WTC11 (cell line): ENCODE measurements around the gene NOD1. TPM values are rescaled to one million over a fixed set of nuclear protein-coding genes. Genes with fewer than 3 reads are reported as not detected.

Experiments
- ATAC-seq: fragments of 200-7000 bp; cut with Tn5 transposase; 2 replicates; pipeline ENCODE4 v1.10.0; 2021; ENCODE audit warnings: mild to moderate bottlenecking, moderate library complexity
- CTCF ChIA-PET: fragments of 300-600 bp; sonication (Branson Sonifier 250); formaldehyde crosslinking; loops from one replicate; lab custom pipeline; 2021; ENCODE audit warnings: antibody characterized with exemption; lab: Charles Lee
- POLR2A ChIA-PET: fragments of 350-600 bp; sonication (Branson Sonifier 250); formaldehyde crosslinking; loops from one replicate; lab custom pipeline; 2021; ENCODE audit warnings: antibody characterized with exemption; lab: Charles Lee
- DNase-seq: peaks from one replicate; pipeline ENCODE4 v3.0.0; 2021; ENCODE audit warnings: low spot score
- H3K27ac Mint-ChIP-seq: 2 replicates; pipeline ENCODE4 v1.8.0; 2021; ENCODE audit warnings: mixed read lengths
- H3K27me3 Mint-ChIP-seq: 2 replicates; pipeline ENCODE4 v1.8.0; 2021; ENCODE audit warnings: low read depth, mild to moderate bottlenecking, moderate library complexity, mixed read lengths
- H3K36me3 Mint-ChIP-seq: 2 replicates; pipeline ENCODE4 v1.8.0; 2021; ENCODE audit warnings: mixed read lengths
- H3K4me1 Mint-ChIP-seq: 2 replicates; pipeline ENCODE4 v1.8.0; 2022; ENCODE audit warnings: mixed read lengths
- H3K4me3 Mint-ChIP-seq: 2 replicates; pipeline ENCODE4 v1.8.0; 2021; ENCODE audit warnings: mild to moderate bottlenecking, moderate library complexity, mixed read lengths
- H3K9me3 Mint-ChIP-seq: 2 replicates; pipeline ENCODE4 v1.8.0; 2021; ENCODE audit warnings: mixed read lengths
- ATF6 ChIP-seq: sonication (generic); formaldehyde crosslinking; IDR thresholded peaks from 2 replicates; pipeline ENCODE4 v1.8.1; 2023; ENCODE audit warnings: mild to moderate bottlenecking, missing genetic modification reagents
- CDX4 ChIP-seq: fragments of 250-450 bp; sonication (Bioruptor Pico); IDR thresholded peaks from 2 replicates; pipeline ENCODE4 v1.9.0; 2021; ENCODE audit warnings: moderate library complexity, mild to moderate bottlenecking, inconsistent platforms, borderline replicate concordance
- ELF4 ChIP-seq: sonication (generic); formaldehyde crosslinking; IDR thresholded peaks from 2 replicates; pipeline ENCODE4 v1.8.1; 2022; ENCODE audit warnings: low read depth, mild to moderate bottlenecking, moderate library complexity, missing genetic modification reagents
- FOXJ3 ChIP-seq: sonication (generic); formaldehyde crosslinking; IDR thresholded peaks from 2 replicates; pipeline ENCODE4 v1.9.0; 2021; ENCODE audit warnings: missing genetic modification reagents, mild to moderate bottlenecking, borderline replicate concordance
- IRF1 ChIP-seq: sonication (generic); formaldehyde crosslinking; IDR thresholded peaks from 2 replicates; pipeline ENCODE4 v1.8.0; 2023; ENCODE audit warnings: missing genetic modification reagents
- JAZF1 ChIP-seq: fragments of 250-450 bp; sonication (Bioruptor Pico); IDR thresholded peaks from 2 replicates; pipeline ENCODE4 v1.9.0; 2021; ENCODE audit warnings: moderate library complexity, mild to moderate bottlenecking, inconsistent platforms
- NFYB ChIP-seq: sonication (generic); formaldehyde crosslinking; conservative IDR thresholded peaks from 2 replicates; pipeline ENCODE4 v1.8.0; 2022; ENCODE audit warnings: low read depth, missing genetic modification reagents
- OVOL2 ChIP-seq: fragments of 250-450 bp; sonication (Bioruptor Pico); IDR thresholded peaks from 2 replicates; pipeline ENCODE4 v1.9.0; 2021; ENCODE audit warnings: mild to moderate bottlenecking, borderline replicate concordance
- PREB ChIP-seq: sonication (generic); formaldehyde crosslinking; IDR thresholded peaks from 2 replicates; pipeline ENCODE4 v1.8.1; 2022; ENCODE audit warnings: mild to moderate bottlenecking, missing genetic modification reagents, moderate library complexity, borderline replicate concordance
- USF1 ChIP-seq: sonication (generic); formaldehyde crosslinking; IDR thresholded peaks from 2 replicates; pipeline ENCODE4 v1.8.0; 2022; ENCODE audit warnings: mild to moderate bottlenecking, missing genetic modification reagents
- ZMAT4 ChIP-seq: fragments of 250-450 bp; sonication (Bioruptor Pico); IDR thresholded peaks from 2 replicates; pipeline ENCODE4 v1.9.0; 2021; ENCODE audit warnings: mild to moderate bottlenecking
- ZNF219 ChIP-seq: sonication (generic); formaldehyde crosslinking; IDR thresholded peaks from 2 replicates; pipeline ENCODE4 v1.8.0; 2023; ENCODE audit warnings: missing genetic modification reagents, mild to moderate bottlenecking, borderline replicate concordance
- ZNF263 ChIP-seq: sonication (generic); formaldehyde crosslinking; IDR thresholded peaks from 2 replicates; pipeline ENCODE4 v1.8.1; 2022; ENCODE audit warnings: low read depth, mild to moderate bottlenecking, moderate library complexity, missing genetic modification reagents
- ZNF317 ChIP-seq: sonication (generic); formaldehyde crosslinking; IDR thresholded peaks from 2 replicates; pipeline ENCODE4 v1.8.1; 2023; ENCODE audit warnings: low read depth, mild to moderate bottlenecking, moderate library complexity, missing genetic modification reagents, borderline replicate concordance
- total RNA-seq: library from RNA; stranded (reverse); gene quantifications from 3 replicates; pipeline ENCODE4 v1.2.3, GENCODE V29; 2021

The NOD1 gene
- total RNA-seq, 1 experiment from 2014 or later, result 6.4 TPM

- Mint-ChIP-seq H3K9me3 (peaks cover 19% of the 10 kb centered on the region), H3K4me3 (no peak overlapping the region), H3K36me3 (peaks cover 25% of the 10 kb centered on the region), H3K4me1 (peaks cover 33% of the 10 kb centered on the region), H3K27me3 (no peaks in the 10 kb centered on the region; the same call in 1 of the 2 replicates), H3K27ac (no peak overlapping the region)
- no peak for TF ChIP-seq ZNF317 (CRISPR knock-in tag)
- no peak for TF ChIP-seq PREB (CRISPR knock-in tag)
- TF ChIP-seq ZNF219 (CRISPR knock-in tag), result no peak
- TF ChIP-seq IRF1 (CRISPR knock-in tag), result no peak
- no peak for TF ChIP-seq NFYB
- no peak for TF ChIP-seq FOXJ3
- no peak for TF ChIP-seq JAZF1 (CRISPR knock-in tag)
- no peak for TF ChIP-seq ELF4 (CRISPR knock-in tag)
- TF ChIP-seq OVOL2 (CRISPR knock-in tag), result no peak
- no peak for TF ChIP-seq ZNF263 (CRISPR knock-in tag)
- no peak for TF ChIP-seq ATF6 (CRISPR knock-in tag)
- no peak for TF ChIP-seq USF1 (CRISPR knock-in tag)
- no peak for TF ChIP-seq CDX4 (CRISPR knock-in tag)
- ChIA-PET CTCF (no interaction called here), POLR2A (no interaction called here)
- DNase-seq (no peak), ATAC-seq (no peak)
Observed at GRCh38 chr7:30436046-30436445, 42.5 kb downstream of the NOD1 start.

GRCh38 chr7:30434140-30434799, 44.3 kb downstream of the NOD1 start:
- Mint-ChIP-seq H3K4me1 (peaks cover 34% of the 10 kb centered on the region), H3K9me3 (peaks cover 19% of the 10 kb centered on the region), H3K36me3 (peaks cover 25% of the 10 kb centered on the region), H3K27me3 (no peaks in the 10 kb centered on the region; the same call in 1 of the 2 replicates), H3K4me3 (no peak overlapping the region), H3K27ac (0 out of 2 replicates have a peak overlapping the region, but pooled peaks have one; percentile 26)
- no peak for DNase-seq
- ATAC-seq, result peak; percentile 29
- ChIA-PET CTCF (no interaction called here), POLR2A (no interaction called here)
- TF ChIP-seq ZMAT4 (CRISPR knock-in tag) (no peak), IRF1 (CRISPR knock-in tag) (no peak)
